ENCODE data around the gene RBM38. TPM values are rescaled to one million over a fixed set of nuclear protein-coding genes. Genes with fewer than 3 reads are reported as not detected.

The RBM38 gene
- total and polyA plus RNA-seq, 2 of the 13 experiments (the other 11 are each of a cell fraction or from before 2014, with no cell fraction given), result 24.2 to 34.2 TPM

DNA sequence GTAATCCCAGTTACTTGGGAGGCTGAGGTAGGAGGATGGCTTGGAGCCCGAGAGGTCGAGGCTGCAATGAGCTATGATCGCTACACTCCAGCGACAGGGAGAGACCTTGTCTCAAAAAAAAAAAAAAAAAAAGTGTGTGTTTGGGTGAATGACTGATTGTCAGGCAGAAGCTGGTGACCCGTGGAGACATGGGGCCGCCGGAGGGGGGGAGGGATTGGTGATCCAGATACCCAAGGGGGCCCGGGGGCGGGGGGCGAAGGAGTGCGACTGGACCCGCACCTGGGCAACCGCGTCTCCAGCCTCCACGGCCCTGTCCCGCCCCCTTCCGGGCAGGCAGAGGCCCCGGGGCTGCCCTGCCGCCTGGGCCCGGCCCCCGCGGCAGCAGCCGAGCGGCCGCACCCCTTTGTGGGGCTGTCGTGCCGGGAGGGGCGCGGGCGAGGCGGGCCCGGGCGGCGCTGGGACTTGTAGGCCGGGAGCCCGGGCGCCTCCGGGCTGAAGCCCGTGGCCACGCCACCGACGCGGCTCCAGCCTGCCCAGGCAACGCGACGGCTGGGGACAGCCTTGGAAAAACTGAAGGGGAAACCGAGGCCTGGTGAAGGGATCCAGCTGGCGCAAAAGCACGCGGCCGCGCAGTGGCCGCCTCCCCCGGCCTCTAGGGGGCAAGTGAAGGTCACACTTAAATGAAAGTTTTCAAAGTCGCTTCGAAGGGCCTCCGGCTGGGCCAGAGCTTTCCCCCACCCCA lies 2.1 kb upstream of the RBM38 start (continued):
- peak; percentile 72; the same call in 1 of the 2 replicates for TF ChIP-seq KLF12 (CRISPR knock-in tag; IDR thresholded peaks at IDR 0.05; ENCODE audit: borderline replicate concordance)
- TF ChIP-seq, protein P1, sequence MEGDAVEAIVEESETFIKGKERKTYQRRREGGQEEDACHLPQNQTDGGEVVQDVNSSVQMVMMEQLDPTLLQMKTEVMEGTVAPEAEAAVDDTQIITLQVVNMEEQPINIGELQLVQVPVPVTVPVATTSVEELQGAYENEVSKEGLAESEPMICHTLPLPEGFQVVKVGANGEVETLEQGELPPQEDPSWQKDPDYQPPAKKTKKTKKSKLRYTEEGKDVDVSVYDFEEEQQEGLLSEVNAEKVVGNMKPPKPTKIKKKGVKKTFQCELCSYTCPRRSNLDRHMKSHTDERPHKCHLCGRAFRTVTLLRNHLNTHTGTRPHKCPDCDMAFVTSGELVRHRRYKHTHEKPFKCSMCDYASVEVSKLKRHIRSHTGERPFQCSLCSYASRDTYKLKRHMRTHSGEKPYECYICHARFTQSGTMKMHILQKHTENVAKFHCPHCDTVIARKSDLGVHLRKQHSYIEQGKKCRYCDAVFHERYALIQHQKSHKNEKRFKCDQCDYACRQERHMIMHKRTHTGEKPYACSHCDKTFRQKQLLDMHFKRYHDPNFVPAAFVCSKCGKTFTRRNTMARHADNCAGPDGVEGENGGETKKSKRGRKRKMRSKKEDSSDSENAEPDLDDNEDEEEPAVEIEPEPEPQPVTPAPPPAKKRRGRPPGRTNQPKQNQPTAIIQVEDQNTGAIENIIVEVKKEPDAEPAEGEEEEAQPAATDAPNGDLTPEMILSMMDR (CRISPR knock-in tag; IDR thresholded peaks at IDR 0.05), result peak; percentile 13
- no peak for TF ChIP-seq ZNF772 (CRISPR knock-in tag; IDR thresholded peaks at IDR 0.05)
- no peak for TF ChIP-seq SMAD9 (CRISPR knock-in tag; IDR thresholded peaks at IDR 0.05)
- no peak for TF ChIP-seq CREB1 (IDR thresholded peaks at IDR 0.05)
- TF ChIP-seq CREB1 (CRISPR knock-in tag; IDR thresholded peaks at IDR 0.05), result no peak
- TF ChIP-seq ZNF407 (CRISPR knock-in tag; IDR thresholded peaks at IDR 0.05; ENCODE audit: not compliant biosample characterization), result no peak
- no peak for TF ChIP-seq THRA (CRISPR knock-in tag; IDR thresholded peaks at IDR 0.05; ENCODE audit: borderline replicate concordance)
- peak; percentile 34; the same call in 1 of the 2 replicates for TF ChIP-seq SUZ12 (IDR thresholded peaks at IDR 0.05; ENCODE audit: low read depth, low read length)
- TF ChIP-seq SP5 (CRISPR knock-in tag; IDR thresholded peaks at IDR 0.05; ENCODE audit: borderline replicate concordance, low read depth), result peak; percentile 74
- TF ChIP-seq ZGPAT (CRISPR knock-in tag; IDR thresholded peaks at IDR 0.05), result peak; percentile 16; the same call in 1 of the 2 replicates
- TF ChIP-seq DMAP1 (CRISPR knock-in tag; IDR thresholded peaks at IDR 0.05), result 0 out of 2 replicates have a peak, but pooled peaks have one; percentile 47
- peak; percentile 79 for TF ChIP-seq ZFY (CRISPR knock-in tag; IDR thresholded peaks at IDR 0.05)
- TF ChIP-seq HIC2 (CRISPR knock-in tag; IDR thresholded peaks at IDR 0.05; ENCODE audit: low read depth), result 0 out of 2 replicates have a peak, but pooled peaks have one; percentile 60
